ENCODE results near the gene SMC3.

GRCh38 chr10:110556296-110556695, 11.2 kb upstream of the SMC3 start:
- TF ChIP-seq CREB1 (IDR thresholded peaks at IDR 0.05; ENCODE audit: low read depth) (no peak), RAD21 (IDR thresholded peaks at IDR 0.05; ENCODE audit: low read depth) (no peak)
- TF ChIP-seq, protein P1, sequence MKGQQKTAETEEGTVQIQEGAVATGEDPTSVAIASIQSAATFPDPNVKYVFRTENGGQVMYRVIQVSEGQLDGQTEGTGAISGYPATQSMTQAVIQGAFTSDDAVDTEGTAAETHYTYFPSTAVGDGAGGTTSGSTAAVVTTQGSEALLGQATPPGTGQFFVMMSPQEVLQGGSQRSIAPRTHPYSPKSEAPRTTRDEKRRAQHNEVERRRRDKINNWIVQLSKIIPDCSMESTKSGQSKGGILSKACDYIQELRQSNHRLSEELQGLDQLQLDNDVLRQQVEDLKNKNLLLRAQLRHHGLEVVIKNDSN (IDR thresholded peaks at IDR 0.05), result no peak

Measured in Ishikawa (cell line).